ENCODE measurements around the gene CCDC50.

CCDC50 gene

DNA sequence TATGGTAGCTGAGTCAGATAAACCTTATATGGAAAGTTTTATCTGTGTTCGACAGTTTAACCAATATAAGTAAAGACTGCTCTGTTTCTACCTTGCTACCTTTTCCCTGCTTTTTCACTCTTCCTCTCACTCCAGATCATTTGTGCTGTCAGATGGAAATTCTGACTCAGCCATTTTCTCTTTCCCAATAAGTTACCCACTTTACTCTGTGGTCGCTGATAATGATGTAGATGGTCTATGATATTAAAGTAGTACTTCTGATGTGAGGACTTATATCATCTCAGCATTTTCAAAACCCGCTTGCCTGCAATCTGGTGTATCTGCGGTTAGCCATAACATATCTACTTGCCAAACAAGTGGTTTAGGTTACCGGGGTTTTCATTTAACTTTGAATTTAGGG is 16.1 kb downstream of the CCDC50 start:
- no peaks in the 10 kb centered on the region for H3K36me3 ChIP-seq (ENCODE audit: insufficient read depth, low read length)
- no peaks in the 10 kb centered on the region for H3K9me3 ChIP-seq (ENCODE audit: control insufficient read depth, insufficient read depth, low read length)
- H3K9ac ChIP-seq (ENCODE audit: low read depth, low read length): no peak overlapping the region
- H3K4me1 ChIP-seq (ENCODE audit: insufficient read depth, low read length): peaks cover 17% of the 10 kb centered on the region; the same call in 1 of the 2 replicates

DNA sequence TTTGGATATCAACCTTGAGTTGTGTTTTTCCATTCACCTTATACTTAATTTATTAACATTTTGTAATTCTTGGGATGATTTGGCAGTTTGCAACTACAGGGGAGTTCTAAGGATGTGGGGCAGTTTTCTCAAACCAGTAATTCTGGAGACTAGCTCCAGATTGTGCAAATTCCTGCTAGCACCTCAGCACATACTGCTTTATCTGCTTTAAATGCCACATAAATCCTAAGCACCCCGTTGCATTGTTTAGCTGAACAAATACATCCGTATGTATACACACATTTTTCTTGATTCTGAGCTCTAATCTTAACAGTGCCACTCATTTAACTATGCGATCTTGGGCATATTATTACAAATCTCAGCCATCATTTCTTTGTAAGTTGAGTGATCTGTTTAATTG is 18.0 kb downstream of the CCDC50 start:
- H3K9ac ChIP-seq (ENCODE audit: low read depth, low read length): no peak overlapping the region
- no peaks in the 10 kb centered on the region for H3K36me3 ChIP-seq (ENCODE audit: insufficient read depth, low read length)
- no peaks in the 10 kb centered on the region for H3K9me3 ChIP-seq (ENCODE audit: control insufficient read depth, insufficient read depth, low read length)
- peaks cover 17% of the 10 kb centered on the region; the same call in 1 of the 2 replicates for H3K4me1 ChIP-seq (ENCODE audit: insufficient read depth, low read length)

DNA sequence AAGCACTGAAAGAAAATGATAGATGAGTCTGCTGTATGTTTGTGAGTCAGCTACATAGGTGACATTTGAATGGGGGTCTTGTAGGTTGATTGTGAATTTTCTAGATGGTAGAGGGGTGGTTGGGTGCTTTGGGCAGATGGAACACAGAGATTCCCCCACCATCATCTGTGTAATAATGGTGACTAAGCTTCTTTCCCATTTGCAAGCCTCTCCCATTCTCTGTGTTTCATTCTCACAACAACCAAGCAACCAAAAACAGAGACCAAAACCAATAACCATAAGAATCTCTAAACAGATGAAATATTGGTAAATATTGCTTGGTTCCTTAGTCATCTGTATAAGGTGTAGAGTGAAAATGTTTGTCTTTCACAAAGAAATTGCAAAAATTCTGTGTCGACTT is 18.9 kb downstream of the CCDC50 start:
- H3K36me3 ChIP-seq (ENCODE audit: insufficient read depth, low read length): no peaks in the 10 kb centered on the region
- no peaks in the 10 kb centered on the region for H3K9me3 ChIP-seq (ENCODE audit: control insufficient read depth, insufficient read depth, low read length)
- H3K4me1 ChIP-seq (ENCODE audit: insufficient read depth, low read length): peaks cover 20% of the 10 kb centered on the region; the same call in 1 of the 2 replicates
- H3K9ac ChIP-seq (ENCODE audit: low read depth, low read length): no peak overlapping the region

DNA sequence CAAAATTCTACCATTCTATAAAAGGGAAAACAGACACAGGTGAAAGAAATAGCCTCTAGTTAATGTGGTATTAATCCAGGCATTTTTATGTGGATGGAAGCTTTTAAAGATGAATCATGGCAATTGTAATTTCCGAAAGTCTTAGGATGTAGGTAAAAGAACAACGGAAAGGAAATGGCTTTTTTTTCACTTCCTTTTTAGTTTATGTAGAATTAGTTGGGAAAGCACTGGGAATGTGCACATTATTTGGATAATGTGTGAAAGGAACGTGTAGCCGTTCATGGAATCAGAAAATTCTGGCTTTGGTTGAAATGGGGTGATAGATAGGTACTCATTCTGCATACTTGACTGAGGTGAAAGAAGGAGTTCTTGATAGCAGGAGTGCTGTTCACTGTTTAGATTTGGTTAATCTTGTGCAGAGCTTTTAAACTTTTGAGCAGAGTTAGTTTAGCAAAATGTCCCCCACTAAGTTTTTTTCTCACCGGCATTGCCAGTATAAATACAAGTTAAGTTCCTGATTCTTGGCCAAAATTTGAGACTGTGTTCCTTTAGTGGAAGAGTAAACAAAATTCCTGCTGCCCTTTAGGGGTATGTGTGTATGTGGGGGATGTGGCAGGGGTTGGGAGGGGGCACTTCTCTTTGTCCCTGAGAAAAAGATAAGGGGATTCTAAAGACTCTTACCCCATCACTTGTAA is 21.3 kb downstream of the CCDC50 start:
- Histone ChIP-seq H3K9ac (ENCODE audit: low read depth, low read length) (no peak overlapping the region), H3K4me1 (ENCODE audit: insufficient read depth, low read length) (peaks cover 28% of the 10 kb centered on the region), H3K36me3 (ENCODE audit: insufficient read depth, low read length) (no peaks in the 10 kb centered on the region), H3K9me3 (ENCODE audit: control insufficient read depth, insufficient read depth, low read length) (no peaks in the 10 kb centered on the region)

DNA sequence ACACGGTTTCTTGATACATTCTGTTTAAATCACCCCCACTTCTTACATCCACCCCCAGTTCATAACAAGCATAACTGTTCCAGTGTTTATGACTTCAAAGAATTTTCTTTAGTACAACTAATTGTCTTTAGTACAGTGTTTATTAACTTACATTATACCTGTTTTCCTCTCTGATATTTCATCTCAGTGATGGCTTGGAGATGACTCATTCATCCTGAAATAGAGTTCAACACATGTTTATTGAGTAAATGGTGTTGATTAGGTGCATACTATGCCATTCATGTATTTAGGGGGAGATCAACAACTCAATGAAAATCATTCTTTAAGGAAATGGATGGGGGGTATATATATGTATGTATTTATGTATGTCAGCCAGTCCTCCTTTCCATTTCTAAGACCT is 22.8 kb downstream of the CCDC50 start:
- no peaks in the 10 kb centered on the region for H3K9me3 ChIP-seq (ENCODE audit: control insufficient read depth, insufficient read depth, low read length)
- H3K36me3 ChIP-seq (ENCODE audit: insufficient read depth, low read length): no peaks in the 10 kb centered on the region
- H3K4me1 ChIP-seq (ENCODE audit: insufficient read depth, low read length): peaks cover 41% of the 10 kb centered on the region
- no peak overlapping the region for H3K9ac ChIP-seq (ENCODE audit: low read depth, low read length)

DNA sequence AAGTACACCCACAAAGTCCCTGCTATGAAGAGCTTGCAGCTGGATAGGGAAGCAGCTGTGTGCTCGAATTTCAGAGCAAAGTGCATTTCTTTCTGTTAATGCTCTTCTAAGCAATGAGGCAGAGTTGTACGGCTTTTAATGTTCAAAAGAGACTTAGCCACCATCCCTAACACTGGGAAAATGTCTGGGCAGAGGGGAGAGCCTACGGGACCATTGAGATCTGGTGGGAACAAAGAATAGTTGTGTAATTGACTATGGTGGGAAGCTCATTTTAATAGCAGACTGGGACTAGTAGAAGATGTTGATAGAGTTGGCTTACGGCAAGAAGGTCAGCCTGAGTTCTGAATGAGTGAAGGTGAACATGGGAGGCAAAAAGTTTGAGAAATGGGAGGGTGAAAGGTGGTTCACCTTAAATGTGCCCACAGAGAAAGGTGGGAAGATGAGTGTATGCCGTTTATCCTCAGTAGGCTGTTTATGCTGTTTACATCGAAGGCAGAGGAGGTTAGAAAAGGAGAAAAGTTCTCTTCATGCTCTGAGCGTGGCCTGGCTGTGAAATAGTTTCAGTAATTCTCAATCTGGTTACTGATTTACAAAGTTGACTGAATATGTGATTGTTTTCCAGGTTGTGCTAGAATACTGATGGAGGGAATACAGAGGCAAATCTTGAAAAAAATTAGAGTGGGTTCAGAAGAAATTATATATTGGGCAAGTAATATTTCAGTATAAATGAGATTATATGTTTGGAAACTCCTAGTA is 24.0 kb downstream of the CCDC50 start:
- Histone ChIP-seq H3K4me1 (ENCODE audit: insufficient read depth, low read length) (peaks cover 53% of the 10 kb centered on the region), H3K9ac (ENCODE audit: low read depth, low read length) (no peak overlapping the region), H3K36me3 (ENCODE audit: insufficient read depth, low read length) (no peaks in the 10 kb centered on the region), H3K9me3 (ENCODE audit: control insufficient read depth, insufficient read depth, low read length) (no peaks in the 10 kb centered on the region)

DNA sequence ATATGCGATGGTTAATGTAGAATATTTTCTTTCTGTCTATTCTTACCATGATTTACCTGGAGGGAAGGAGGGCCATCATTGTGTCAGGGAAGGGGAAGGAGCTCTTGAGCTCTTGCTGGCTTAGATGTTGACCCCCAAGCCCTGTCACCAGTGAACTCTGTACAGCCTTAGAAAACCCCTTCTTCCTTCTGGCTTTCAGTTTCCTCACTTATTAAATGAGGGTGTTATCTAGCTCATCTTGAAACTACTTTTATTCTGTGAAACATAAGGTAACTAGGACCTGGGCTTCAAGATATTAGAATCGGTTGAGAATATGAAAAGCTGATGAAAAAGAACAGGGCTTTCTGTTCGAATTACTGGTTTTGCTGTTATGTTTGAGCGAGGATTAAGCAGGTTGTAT is 26.2 kb downstream of the CCDC50 start:
- H3K9me3 ChIP-seq (ENCODE audit: control insufficient read depth, insufficient read depth, low read length): no peaks in the 10 kb centered on the region
- H3K4me1 ChIP-seq (ENCODE audit: insufficient read depth, low read length): peaks cover 57% of the 10 kb centered on the region
- no peaks in the 10 kb centered on the region for H3K36me3 ChIP-seq (ENCODE audit: insufficient read depth, low read length)
- H3K9ac ChIP-seq (ENCODE audit: low read depth, low read length): no peak overlapping the region

DNA sequence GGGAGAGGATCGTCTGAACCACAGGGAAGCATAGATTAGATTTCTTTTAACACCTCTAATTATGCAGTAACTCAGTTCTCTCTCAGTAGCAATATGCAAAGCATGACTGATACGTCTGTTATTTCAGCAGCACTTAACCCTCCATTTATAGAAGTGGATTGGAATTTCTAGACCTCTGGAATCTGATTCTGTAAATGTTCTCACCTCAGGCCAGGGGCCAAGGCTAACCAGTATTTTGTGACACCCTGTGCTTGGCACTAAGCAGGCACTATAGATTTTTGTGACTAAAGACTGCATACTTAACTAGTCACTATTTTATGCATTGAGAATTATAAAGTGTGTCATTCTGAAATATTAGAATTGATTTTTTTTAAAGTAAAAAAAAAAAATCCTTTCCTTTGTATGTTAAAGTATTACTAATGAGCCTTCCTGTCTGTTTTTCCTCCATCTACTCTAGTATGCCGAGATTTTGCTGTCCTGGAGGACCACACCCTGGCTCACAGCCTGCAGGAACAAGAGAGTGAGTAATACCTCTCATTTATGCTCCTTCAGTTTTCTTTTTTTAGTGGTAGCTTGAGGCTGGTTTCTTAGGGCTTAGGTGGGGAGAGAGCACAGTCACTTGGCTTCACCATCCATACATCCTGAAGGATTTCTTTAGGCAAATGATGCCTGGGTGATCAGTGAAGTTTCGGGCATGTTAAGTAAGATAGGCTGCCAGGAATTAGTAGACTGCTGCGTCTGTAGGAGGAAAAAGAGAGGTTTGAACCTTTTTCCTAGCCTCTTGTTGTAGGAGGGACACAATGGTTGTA is 27.6 kb downstream of the CCDC50 start:
- Histone ChIP-seq H3K4me1 (ENCODE audit: insufficient read depth, low read length) (peaks cover 60% of the 10 kb centered on the region), H3K9ac (ENCODE audit: low read depth, low read length) (no peak overlapping the region), H3K36me3 (ENCODE audit: insufficient read depth, low read length) (no peaks in the 10 kb centered on the region), H3K9me3 (ENCODE audit: control insufficient read depth, insufficient read depth, low read length) (no peaks in the 10 kb centered on the region)

DNA sequence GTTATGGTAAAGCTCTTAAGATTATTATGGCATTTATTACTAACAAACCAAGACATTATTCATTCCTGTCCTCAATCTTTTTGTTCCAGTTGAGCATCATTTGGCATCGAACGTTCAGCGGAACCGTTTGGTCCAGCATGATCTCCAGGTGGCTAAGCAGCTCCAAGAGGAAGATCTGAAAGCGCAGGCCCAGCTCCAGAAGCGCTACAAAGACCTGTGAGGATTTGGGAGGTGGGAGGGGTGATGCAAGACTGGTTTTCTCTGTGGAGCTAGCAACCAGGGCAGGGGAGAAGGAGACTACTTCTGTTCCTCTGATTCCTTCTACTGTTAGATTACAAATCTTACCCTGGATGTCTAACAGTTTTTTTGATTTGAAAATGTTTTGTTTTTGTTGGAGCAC is 28.7 kb downstream of the CCDC50 start:
- peaks cover 67% of the 10 kb centered on the region for H3K4me1 ChIP-seq (ENCODE audit: insufficient read depth, low read length)
- no peaks in the 10 kb centered on the region for H3K9me3 ChIP-seq (ENCODE audit: control insufficient read depth, insufficient read depth, low read length)
- H3K9ac ChIP-seq (ENCODE audit: low read depth, low read length): no peak overlapping the region
- H3K36me3 ChIP-seq (ENCODE audit: insufficient read depth, low read length): no peaks in the 10 kb centered on the region; the same call in 1 of the 2 replicates

DNA sequence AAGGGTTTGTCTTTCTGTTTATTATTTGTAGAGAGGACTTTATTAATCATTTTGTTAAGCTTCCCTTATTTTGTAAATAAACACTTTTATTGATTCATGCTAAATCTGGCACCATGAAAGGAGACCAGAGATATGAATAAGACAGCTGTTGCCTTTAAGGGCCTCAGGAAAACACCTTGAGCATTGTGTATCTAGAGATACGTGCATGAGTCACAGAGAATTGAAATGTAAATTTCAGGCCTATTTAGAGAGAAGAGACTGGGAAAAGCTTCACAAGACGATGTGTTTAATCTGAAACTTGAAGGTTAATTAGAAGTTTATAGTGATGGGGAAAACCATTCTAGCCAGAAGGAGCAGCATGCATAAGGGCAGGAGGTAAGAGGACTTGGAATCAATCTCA is 29.7 kb downstream of the CCDC50 start:
- H3K9me3 ChIP-seq (ENCODE audit: control insufficient read depth, insufficient read depth, low read length): no peaks in the 10 kb centered on the region
- no peak overlapping the region for H3K9ac ChIP-seq (ENCODE audit: low read depth, low read length)
- peaks cover 5% of the 10 kb centered on the region; the same call in 1 of the 2 replicates for H3K36me3 ChIP-seq (ENCODE audit: insufficient read depth, low read length)
- H3K4me1 ChIP-seq (ENCODE audit: insufficient read depth, low read length): peaks cover 72% of the 10 kb centered on the region

DNA sequence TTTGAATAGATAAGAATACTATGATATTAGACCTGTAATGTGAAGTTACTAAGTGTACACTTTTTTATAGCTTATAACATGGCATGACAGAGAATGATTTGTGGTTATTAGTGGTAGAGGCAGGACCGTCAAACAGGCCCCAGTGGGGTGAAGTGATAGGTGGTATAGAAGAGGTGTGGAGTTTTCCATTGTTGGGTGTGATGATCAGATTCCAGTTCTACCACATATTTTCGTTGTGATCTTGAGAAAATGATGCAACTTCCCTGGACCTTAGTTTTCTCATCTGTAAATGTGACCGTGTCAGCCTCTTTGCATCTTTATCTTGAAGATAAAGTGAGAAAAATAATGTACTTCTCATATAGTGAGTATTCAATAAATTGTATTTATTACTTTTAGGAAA is 31.4 kb downstream of the CCDC50 start:
- peaks cover 66% of the 10 kb centered on the region for H3K4me1 ChIP-seq (ENCODE audit: insufficient read depth, low read length)

DNA sequence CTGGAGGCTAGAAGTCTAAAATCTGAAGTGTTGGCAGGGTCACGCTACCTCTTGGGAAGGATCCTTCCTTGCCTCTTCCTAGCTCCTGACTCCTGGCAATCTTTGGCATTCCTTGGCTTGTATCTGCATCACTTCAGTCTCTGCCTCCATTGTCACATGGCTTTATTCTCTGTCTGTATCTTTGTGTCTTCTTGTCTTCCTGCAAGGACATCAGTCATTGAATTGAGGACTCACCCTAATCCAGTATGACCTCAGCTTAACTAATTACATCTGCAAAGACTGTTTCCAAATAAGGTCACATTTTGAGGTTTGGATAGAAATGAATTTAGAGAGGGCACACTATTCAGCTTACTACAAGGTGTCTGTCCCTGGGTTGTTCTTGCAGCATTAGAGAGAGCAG is 32.3 kb downstream of the CCDC50 start:
- Histone ChIP-seq H3K4me1 (ENCODE audit: insufficient read depth, low read length) (peaks cover 58% of the 10 kb centered on the region), H3K9me3 (ENCODE audit: control insufficient read depth, insufficient read depth, low read length) (no peaks in the 10 kb centered on the region), H3K9ac (ENCODE audit: low read depth, low read length) (no peak overlapping the region), H3K36me3 (ENCODE audit: insufficient read depth, low read length) (peaks cover 5% of the 10 kb centered on the region; the same call in 1 of the 2 replicates)

More for the DNA sequence above, 31.4 kb downstream of the CCDC50 start:
- Histone ChIP-seq H3K36me3 (ENCODE audit: insufficient read depth, low read length) (peaks cover 5% of the 10 kb centered on the region; the same call in 1 of the 2 replicates), H3K9ac (ENCODE audit: low read depth, low read length) (no peak overlapping the region), H3K9me3 (ENCODE audit: control insufficient read depth, insufficient read depth, low read length) (no peaks in the 10 kb centered on the region)

DNA sequence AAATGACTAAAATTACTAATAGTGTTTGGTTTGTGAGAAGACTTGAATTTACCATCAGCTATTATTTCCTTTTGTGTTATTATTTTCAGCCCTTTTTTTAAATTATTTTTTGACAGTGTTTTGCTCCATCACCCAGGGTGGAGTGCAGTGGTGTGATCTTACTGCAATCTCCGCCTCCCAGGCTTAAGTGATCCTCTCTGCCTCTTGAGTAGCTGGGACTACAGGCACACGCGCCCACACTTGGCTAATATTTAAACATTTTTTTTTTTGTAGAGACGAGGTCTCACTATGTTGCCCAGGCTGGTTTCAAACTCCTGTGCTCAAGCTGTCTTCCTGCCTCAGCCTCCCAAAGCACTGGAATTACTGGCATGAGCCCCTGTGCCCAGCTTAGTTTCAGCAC is 32.8 kb downstream of the CCDC50 start:
- H3K36me3 ChIP-seq (ENCODE audit: insufficient read depth, low read length): peaks cover 5% of the 10 kb centered on the region; the same call in 1 of the 2 replicates
- peaks cover 60% of the 10 kb centered on the region for H3K4me1 ChIP-seq (ENCODE audit: insufficient read depth, low read length)
- H3K9ac ChIP-seq (ENCODE audit: low read depth, low read length): no peak overlapping the region
- H3K9me3 ChIP-seq (ENCODE audit: control insufficient read depth, insufficient read depth, low read length): no peaks in the 10 kb centered on the region

DNA sequence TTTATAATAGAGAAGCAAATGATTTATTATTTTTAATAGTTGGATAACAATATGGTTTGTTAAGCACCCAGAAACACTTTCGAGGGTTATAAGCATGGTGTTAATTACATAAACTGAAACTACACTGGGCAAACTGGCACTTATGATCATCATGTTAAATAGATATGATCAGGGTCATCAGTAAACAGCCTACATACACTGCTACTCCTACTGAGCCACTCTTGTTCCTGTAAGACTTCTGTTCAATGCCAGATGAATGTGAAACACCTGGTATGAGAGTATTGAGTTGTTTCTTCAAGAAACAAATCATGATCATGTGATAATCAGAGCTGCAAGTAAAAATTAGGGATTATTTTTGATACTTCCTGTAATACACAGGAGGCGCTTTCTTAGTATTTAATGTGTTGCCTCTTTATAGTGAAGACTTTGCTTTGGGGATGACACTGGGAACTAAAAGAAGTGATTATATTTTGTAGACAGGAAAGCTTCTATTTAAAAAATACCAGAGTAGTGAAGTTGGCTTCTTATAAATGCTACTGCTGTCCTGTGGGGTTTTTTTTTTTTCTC is 33.4 kb downstream of the CCDC50 start:
- Histone ChIP-seq H3K9ac (ENCODE audit: low read depth, low read length) (no peak overlapping the region), H3K9me3 (ENCODE audit: control insufficient read depth, insufficient read depth, low read length) (no peaks in the 10 kb centered on the region), H3K36me3 (ENCODE audit: insufficient read depth, low read length) (peaks cover 5% of the 10 kb centered on the region; the same call in 1 of the 2 replicates), H3K4me1 (ENCODE audit: insufficient read depth, low read length) (peaks cover 60% of the 10 kb centered on the region)
